Measurements from ENCODE around the gene NRROS.

GRCh38 chr3:196659901-196660351, 20.4 kb downstream of the NRROS start:
- TF ChIP-seq CTCF (IDR thresholded peaks at IDR 0.05) (no peak), POLR2A (IDR thresholded peaks at IDR 0.05) (no peak)

All from vagina (tissue), 2 donors.